HCT116 (cell line): ENCODE results near the gene ZNFX1. TPM values are rescaled to one million over a fixed set of nuclear protein-coding genes. Genes with fewer than 3 reads are reported as not detected.

Source experiments
- ATAC-seq: fragments of 200-7000 bp; cut with Tn5 transposase; 2 replicates; pipeline ENCODE4 v1.9.1; 2020; ENCODE audit warnings: mild to moderate bottlenecking, moderate library complexity
- BruUV-seq: library from RNA; stranded (reverse); fragments of 400-500 nt; replicated peaks from 2 replicates; lab custom pipeline; 2021; lab: Mats Ljungman, UMichigan
- CTCF ChIA-PET: fragments of 300-600 bp; sonication (Branson Sonifier 250); formaldehyde crosslinking; loops from one replicate; lab custom pipeline; 2021; ENCODE audit warnings: antibody characterized with exemption; lab: Charles Lee
- POLR2A ChIA-PET: fragments of 300-600, 350-600 bp; sonication (Branson Sonifier 250); formaldehyde crosslinking; loops from one replicate; lab custom pipeline; 2021; ENCODE audit warnings: antibody characterized with exemption; lab: Charles Lee
- RAD21 ChIA-PET, 2 experiments: fragments of 300-600 bp; sonication (Branson Sonifier 250); formaldehyde crosslinking; loops; one replicate each; lab custom pipeline; 2023; ENCODE audit warnings: low total read pairs in 2 of 2; ENCODE audit not compliant: uncharacterized antibody in 2 of 2, unreplicated experiment in 2 of 2, low non-redundant PET in 1 of 2; lab: Charles Lee
- DNase-seq: peaks from one replicate; pipeline ENCODE4 v3.0.0-alpha.2; 2010; ENCODE audit warnings: low read depth, low spot score
- H2AFZ ChIP-seq: fragments of 200-600 bp; shearing (Covaris generic), sonication (generic); 2 replicates; pipeline ENCODE4 v1.6.1; 2017; ENCODE audit warnings: low read depth, mixed run types, mixed read lengths, antibody characterized with exemption, low read length; ENCODE audit not compliant: poor library complexity, severe bottlenecking
- H3K27ac ChIP-seq: 2 replicates; pipeline ENCODE4 v1.5.1; 2012; ENCODE audit warnings: low read depth, low read length
- H3K27me3 ChIP-seq: fragments of 200-600 bp; sonication (generic); 2 replicates; pipeline ENCODE4 v1.6.1; 2016; ENCODE audit warnings: mixed run types, low read length, mixed read lengths; ENCODE audit not compliant: insufficient read depth
- H3K36me3 ChIP-seq, 2 experiments: fragments of 200-500 bp in 1 of 2; fragments of 200-600 bp in 1 of 2; sonication (Bioruptor generic) in 1 of 2; sonication (generic) in 1 of 2; 2 replicates each; pipeline versions ENCODE4 v1.5.1 to v1.6.1; 2014 to 2016; ENCODE audit warnings: low read length in 2 of 2, inconsistent platforms in 1 of 2, mixed read lengths in 1 of 2, mixed run types in 1 of 2; ENCODE audit not compliant: insufficient read depth in 2 of 2, control insufficient read depth in 1 of 2
- H3K4me1 ChIP-seq, 2 experiments: fragments of 200-600 bp in 1 of 2; sonication (generic) in 1 of 2; 2 replicates each; pipeline versions ENCODE4 v1.5.1 to v1.6.1; 2012 to 2017; ENCODE audit warnings: low read length in 2 of 2, inconsistent platforms in 1 of 2, mild to moderate bottlenecking in 1 of 2, mixed read lengths in 1 of 2, mixed run types in 1 of 2, moderate library complexity in 1 of 2; ENCODE audit not compliant: insufficient read depth in 2 of 2, control insufficient read depth in 1 of 2
- H3K4me2 ChIP-seq: fragments of 200-600 bp; sonication (generic); 2 replicates; pipeline ENCODE4 v1.6.1; 2017; ENCODE audit warnings: mixed run types, low read length, mixed read lengths
- H3K4me3 ChIP-seq, 2 experiments: fragments of 200-600 bp in 1 of 2; sonication (generic) in 1 of 2; replicated peaks in 1 of 2; 2 replicates each; pipeline ENCODE4 v1.5.1; 2011 to 2016; ENCODE audit warnings: low read length in 2 of 2, control low read depth in 1 of 2, low read depth in 1 of 2, mild to moderate bottlenecking in 1 of 2, mixed read lengths in 1 of 2, mixed run types in 1 of 2
- H3K79me2 ChIP-seq: fragments of 200-600 bp; sonication (generic); 2 replicates; pipeline ENCODE4 v1.6.1; 2017; ENCODE audit warnings: mild to moderate bottlenecking, mixed run types, low read length, moderate library complexity, mixed read lengths; ENCODE audit not compliant: insufficient read depth
- H3K9ac ChIP-seq: fragments of 200-600 bp; sonication (generic); 2 replicates; pipeline ENCODE4 v1.6.1; 2016; ENCODE audit warnings: low read length, mixed read lengths
- H3K9me2 ChIP-seq: fragments of 200-600 bp; sonication (generic), shearing (Covaris generic); 2 replicates; pipeline ENCODE4 v1.6.1; 2017; ENCODE audit warnings: mixed run types, mild to moderate bottlenecking, moderate library complexity; ENCODE audit not compliant: insufficient read depth
- H3K9me3 ChIP-seq, 2 experiments: fragments of 200-500 bp in 1 of 2; fragments of 200-600 bp in 1 of 2; sonication (Bioruptor generic) in 1 of 2; sonication (generic) in 1 of 2; 2 replicates each; pipeline ENCODE4 v1.6.1; 2014 to 2017; ENCODE audit warnings: low read length in 2 of 2, mixed read lengths in 2 of 2, inconsistent platforms in 1 of 2, low read depth in 1 of 2, mild to moderate bottlenecking in 1 of 2, mixed run types in 1 of 2, moderate library complexity in 1 of 2; ENCODE audit not compliant: control insufficient read depth in 1 of 2, insufficient read depth in 1 of 2
- H4K20me1 ChIP-seq: fragments of 200-600 bp; sonication (generic), shearing (Covaris generic); 2 replicates; pipeline ENCODE4 v1.6.1; 2017; ENCODE audit warnings: mixed run types, mild to moderate bottlenecking, moderate library complexity; ENCODE audit not compliant: insufficient read depth
- CEBPB ChIP-seq: IDR thresholded peaks from 2 replicates; pipeline ENCODE4 v1.6.1; 2012; ENCODE audit warnings: low read depth
- EGR1 ChIP-seq: IDR thresholded peaks from 2 replicates; pipeline ENCODE4 v1.6.1; 2012; ENCODE audit warnings: low read depth
- ELF1 ChIP-seq: IDR thresholded peaks from 2 replicates; pipeline ENCODE4 v1.6.1; 2012; ENCODE audit warnings: low read depth, borderline replicate concordance
- EZH2phosphoT487 ChIP-seq: fragments of 200-600 bp; IDR thresholded peaks from 2 replicates; pipeline ENCODE4 v1.6.1; 2018; ENCODE audit warnings: antibody characterized with exemption, borderline replicate concordance
- FOSL1 ChIP-seq: IDR thresholded peaks from 2 replicates; pipeline ENCODE4 v1.6.1; 2012; ENCODE audit warnings: low read depth
- JUND ChIP-seq: IDR thresholded peaks from 2 replicates; pipeline ENCODE4 v1.6.1; 2012
- POLR2AphosphoS5 ChIP-seq: IDR thresholded peaks from 2 replicates; pipeline ENCODE4 v1.6.1; 2011; ENCODE audit warnings: mild to moderate bottlenecking, low read depth, low read length, moderate library complexity
- RAD21 ChIP-seq: IDR thresholded peaks from 2 replicates; pipeline ENCODE4 v1.6.1; 2012; ENCODE audit warnings: low read depth, mild to moderate bottlenecking
- SIN3A ChIP-seq: IDR thresholded peaks from 2 replicates; pipeline ENCODE4 v1.6.1; 2012; ENCODE audit warnings: low read depth
- SP1 ChIP-seq: IDR thresholded peaks from 2 replicates; pipeline ENCODE4 v1.6.1; 2012; ENCODE audit warnings: low read depth
- TCF7L2 ChIP-seq: IDR thresholded peaks from 2 replicates; pipeline ENCODE4 v1.7.0; 2011; ENCODE audit warnings: borderline replicate concordance, inconsistent platforms; ENCODE audit not compliant: insufficient read depth, insufficient read length; ENCODE audit errors: extremely low read depth
- YY1 ChIP-seq: IDR thresholded peaks from 2 replicates; pipeline ENCODE4 v1.6.1; 2011; ENCODE audit warnings: low read length, low read depth, moderate library complexity, mild to moderate bottlenecking; ENCODE audit not compliant: insufficient replicate concordance; ENCODE audit errors: extremely low read depth
- ZFX ChIP-seq: fragments of 450-650 bp; IDR thresholded peaks from 2 replicates; pipeline ENCODE4 v1.6.1; 2017
- intact Hi-C: fragments of 100-400 bp; cut with micrococcal nuclease; formaldehyde crosslinking; loops from 2 replicates; pipeline ENCODE4 v1.10.0; 2022
- total RNA-seq: library from RNA; stranded (reverse); gene quantifications from one replicate; pipeline ENCODE4 v1.2.1, GENCODE V29; 2021; ENCODE audit not compliant: unreplicated experiment
- TF ChIP-seq, protein P1 (sequence below), 3 experiments: fragments of 200-600 bp in 1 of 3; sonication (generic) in 1 of 3; IDR thresholded peaks in 2 of 3; conservative IDR thresholded peaks in 1 of 3; 2 replicates each; pipeline ENCODE4 v1.5.1; 2012 to 2017; ENCODE audit warnings: low read depth in 2 of 3, low read length in 2 of 3, antibody characterized with exemption in 1 of 3, borderline replicate concordance in 1 of 3, control low read depth in 1 of 3, mild to moderate bottlenecking in 1 of 3, mixed read lengths in 1 of 3, mixed run types in 1 of 3, moderate library complexity in 1 of 3; ENCODE audit not compliant: insufficient read depth in 1 of 3
- TF ChIP-seq, protein P2 (sequence below): IDR thresholded peaks from 2 replicates; pipeline ENCODE4 v1.6.1; 2012
- TF ChIP-seq, protein P3 (sequence below): IDR thresholded peaks from 2 replicates; pipeline ENCODE4 v1.6.1; 2012; ENCODE audit warnings: low read depth
- TF ChIP-seq, protein P4 (sequence below): IDR thresholded peaks from 2 replicates; pipeline ENCODE4 v1.6.1; 2012

Gene ZNFX1
- total RNA-seq, 1 experiment from 2014 or later: 24.1 TPM

DNA sequence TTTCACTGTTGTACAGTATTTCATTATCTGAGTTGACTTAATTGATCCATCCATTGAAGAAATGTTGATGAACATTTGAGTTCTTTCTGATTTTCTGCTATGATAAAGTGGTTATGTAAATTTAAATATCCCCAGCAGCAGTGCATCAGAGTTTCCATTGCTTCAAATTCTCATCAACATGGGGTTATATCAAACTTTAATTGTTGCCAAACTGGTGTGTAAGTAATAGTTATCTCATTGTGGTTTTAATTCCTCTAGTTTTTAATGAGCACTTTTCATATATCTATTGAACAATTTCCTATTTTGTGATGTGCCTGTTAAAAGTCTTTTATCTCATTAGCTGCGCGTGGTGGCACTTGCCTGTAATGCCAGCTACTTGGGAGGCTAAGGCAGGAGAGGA, 18.1 kb downstream of the ZNFX1 start:
- Histone ChIP-seq H3K4me3 (no peak overlapping the region), H3K4me2 (no peak overlapping the region), H3K36me3 (peaks cover 57 to 62% of the 10 kb centered on the region in 2 experiments), H2AFZ (no peak overlapping the region), H3K27me3 (no peaks in the 10 kb centered on the region), H3K79me2 (peaks cover 23% of the 10 kb centered on the region), H3K4me1 (no peaks in the 10 kb centered on the region), H3K9me3 (no peaks in the 10 kb centered on the region), H3K9ac (no peak overlapping the region), H3K27ac (no peak overlapping the region), H3K9me2 (no peaks in the 10 kb centered on the region), H4K20me1 (no peaks in the 10 kb centered on the region)
- intact Hi-C loops: no loop called here
- ATAC-seq (no peak), DNase-seq (no peak)
- CTCF ChIA-PET: interaction anchor here (1.4 kb wide), 1 partner anchor 14 kb away, joined by 3 read pairs; no protein-coding TSS in a partner anchor
- RAD21 ChIA-PET: no interaction called here
- no TSS peak for BruUV-seq
- no peak for TF ChIP-seq ZFX
- TF ChIP-seq, protein P1, sequence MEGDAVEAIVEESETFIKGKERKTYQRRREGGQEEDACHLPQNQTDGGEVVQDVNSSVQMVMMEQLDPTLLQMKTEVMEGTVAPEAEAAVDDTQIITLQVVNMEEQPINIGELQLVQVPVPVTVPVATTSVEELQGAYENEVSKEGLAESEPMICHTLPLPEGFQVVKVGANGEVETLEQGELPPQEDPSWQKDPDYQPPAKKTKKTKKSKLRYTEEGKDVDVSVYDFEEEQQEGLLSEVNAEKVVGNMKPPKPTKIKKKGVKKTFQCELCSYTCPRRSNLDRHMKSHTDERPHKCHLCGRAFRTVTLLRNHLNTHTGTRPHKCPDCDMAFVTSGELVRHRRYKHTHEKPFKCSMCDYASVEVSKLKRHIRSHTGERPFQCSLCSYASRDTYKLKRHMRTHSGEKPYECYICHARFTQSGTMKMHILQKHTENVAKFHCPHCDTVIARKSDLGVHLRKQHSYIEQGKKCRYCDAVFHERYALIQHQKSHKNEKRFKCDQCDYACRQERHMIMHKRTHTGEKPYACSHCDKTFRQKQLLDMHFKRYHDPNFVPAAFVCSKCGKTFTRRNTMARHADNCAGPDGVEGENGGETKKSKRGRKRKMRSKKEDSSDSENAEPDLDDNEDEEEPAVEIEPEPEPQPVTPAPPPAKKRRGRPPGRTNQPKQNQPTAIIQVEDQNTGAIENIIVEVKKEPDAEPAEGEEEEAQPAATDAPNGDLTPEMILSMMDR (IDR thresholded peaks at IDR 0.05 in 2 of 3, conservative IDR thresholded peaks at IDR 0.05 in 1 of 3; ENCODE audit: borderline replicate concordance in 1 of 3, insufficient read depth in 1 of 3, low read depth in 2 of 3, low read length in 2 of 3): no peak
- no peak for TF ChIP-seq EZH2phosphoT487
- no peak for TF ChIP-seq RAD21
- no peak for TF ChIP-seq YY1
- TF ChIP-seq CEBPB: no peak
- no peak for TF ChIP-seq SP1
- TF ChIP-seq, protein P2, sequence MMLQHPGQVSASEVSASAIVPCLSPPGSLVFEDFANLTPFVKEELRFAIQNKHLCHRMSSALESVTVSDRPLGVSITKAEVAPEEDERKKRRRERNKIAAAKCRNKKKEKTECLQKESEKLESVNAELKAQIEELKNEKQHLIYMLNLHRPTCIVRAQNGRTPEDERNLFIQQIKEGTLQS: no peak
- TF ChIP-seq ELF1: no peak
- no peak for TF ChIP-seq SIN3A
- TF ChIP-seq, protein P3, sequence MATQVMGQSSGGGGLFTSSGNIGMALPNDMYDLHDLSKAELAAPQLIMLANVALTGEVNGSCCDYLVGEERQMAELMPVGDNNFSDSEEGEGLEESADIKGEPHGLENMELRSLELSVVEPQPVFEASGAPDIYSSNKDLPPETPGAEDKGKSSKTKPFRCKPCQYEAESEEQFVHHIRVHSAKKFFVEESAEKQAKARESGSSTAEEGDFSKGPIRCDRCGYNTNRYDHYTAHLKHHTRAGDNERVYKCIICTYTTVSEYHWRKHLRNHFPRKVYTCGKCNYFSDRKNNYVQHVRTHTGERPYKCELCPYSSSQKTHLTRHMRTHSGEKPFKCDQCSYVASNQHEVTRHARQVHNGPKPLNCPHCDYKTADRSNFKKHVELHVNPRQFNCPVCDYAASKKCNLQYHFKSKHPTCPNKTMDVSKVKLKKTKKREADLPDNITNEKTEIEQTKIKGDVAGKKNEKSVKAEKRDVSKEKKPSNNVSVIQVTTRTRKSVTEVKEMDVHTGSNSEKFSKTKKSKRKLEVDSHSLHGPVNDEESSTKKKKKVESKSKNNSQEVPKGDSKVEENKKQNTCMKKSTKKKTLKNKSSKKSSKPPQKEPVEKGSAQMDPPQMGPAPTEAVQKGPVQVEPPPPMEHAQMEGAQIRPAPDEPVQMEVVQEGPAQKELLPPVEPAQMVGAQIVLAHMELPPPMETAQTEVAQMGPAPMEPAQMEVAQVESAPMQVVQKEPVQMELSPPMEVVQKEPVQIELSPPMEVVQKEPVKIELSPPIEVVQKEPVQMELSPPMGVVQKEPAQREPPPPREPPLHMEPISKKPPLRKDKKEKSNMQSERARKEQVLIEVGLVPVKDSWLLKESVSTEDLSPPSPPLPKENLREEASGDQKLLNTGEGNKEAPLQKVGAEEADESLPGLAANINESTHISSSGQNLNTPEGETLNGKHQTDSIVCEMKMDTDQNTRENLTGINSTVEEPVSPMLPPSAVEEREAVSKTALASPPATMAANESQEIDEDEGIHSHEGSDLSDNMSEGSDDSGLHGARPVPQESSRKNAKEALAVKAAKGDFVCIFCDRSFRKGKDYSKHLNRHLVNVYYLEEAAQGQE: no peak
- no peak for TF ChIP-seq EGR1
- TF ChIP-seq, protein P4, sequence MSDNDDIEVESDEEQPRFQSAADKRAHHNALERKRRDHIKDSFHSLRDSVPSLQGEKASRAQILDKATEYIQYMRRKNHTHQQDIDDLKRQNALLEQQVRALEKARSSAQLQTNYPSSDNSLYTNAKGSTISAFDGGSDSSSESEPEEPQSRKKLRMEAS: no peak
- TF ChIP-seq FOSL1: no peak
- TF ChIP-seq TCF7L2: no peak
- no peak for TF ChIP-seq JUND
- no peak for TF ChIP-seq POLR2AphosphoS5
- POLR2A ChIA-PET: interaction anchor here (0.7 kb wide), 1 partner anchor 18 kb away, joined by 4 read pairs; no protein-coding TSS in a partner anchor
